ENCODE measurements around the gene SLC7A5.
"Not testable (repeated sequence)": the region's sequence is repeated elsewhere in the genome, so short reads cannot be mapped to it uniquely, and the experiment has no call there.

SLC7A5 gene

DNA sequence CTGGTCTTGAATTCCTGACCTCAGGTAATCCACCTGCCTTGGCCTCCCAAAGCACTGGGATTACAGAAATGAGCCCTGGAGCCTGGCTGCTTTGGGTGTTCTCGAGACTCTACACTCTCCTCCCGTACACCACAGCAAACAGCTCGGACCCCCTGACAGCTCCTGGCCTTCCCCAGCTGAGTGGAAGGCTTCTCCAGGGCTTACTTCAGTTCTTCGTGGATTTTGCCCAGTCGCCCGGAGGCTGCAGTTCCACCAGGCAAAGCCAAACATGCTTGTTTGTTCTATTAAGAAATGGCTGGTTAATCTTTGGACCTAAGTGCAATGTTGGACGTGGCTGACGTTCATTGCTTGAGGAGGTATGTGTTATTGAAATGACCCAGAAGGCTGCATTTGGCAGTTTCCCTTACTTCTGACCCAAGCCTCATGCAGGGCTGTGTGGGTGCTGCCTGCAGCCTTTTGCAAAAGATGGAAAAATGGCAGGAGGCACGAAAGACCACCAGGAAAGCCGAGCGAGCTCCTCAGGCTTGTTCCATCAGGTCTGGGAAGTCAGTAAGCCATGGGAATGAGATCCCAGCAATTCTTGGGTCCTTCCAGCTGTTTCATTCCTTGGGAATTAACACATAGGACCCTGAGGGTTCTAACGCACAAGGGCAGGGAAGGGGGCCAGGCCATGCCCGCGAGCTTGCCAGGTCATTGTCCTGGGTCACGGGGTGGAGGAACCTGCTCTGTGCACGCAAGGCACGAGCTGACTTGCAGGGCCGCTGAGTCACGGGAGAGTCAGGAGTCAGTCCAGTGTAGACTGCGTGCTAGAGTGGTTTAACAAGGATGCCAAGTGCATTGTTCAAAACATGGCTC lies 79.6 kb downstream of the SLC7A5 start:
- no peak for DNase-seq

DNA sequence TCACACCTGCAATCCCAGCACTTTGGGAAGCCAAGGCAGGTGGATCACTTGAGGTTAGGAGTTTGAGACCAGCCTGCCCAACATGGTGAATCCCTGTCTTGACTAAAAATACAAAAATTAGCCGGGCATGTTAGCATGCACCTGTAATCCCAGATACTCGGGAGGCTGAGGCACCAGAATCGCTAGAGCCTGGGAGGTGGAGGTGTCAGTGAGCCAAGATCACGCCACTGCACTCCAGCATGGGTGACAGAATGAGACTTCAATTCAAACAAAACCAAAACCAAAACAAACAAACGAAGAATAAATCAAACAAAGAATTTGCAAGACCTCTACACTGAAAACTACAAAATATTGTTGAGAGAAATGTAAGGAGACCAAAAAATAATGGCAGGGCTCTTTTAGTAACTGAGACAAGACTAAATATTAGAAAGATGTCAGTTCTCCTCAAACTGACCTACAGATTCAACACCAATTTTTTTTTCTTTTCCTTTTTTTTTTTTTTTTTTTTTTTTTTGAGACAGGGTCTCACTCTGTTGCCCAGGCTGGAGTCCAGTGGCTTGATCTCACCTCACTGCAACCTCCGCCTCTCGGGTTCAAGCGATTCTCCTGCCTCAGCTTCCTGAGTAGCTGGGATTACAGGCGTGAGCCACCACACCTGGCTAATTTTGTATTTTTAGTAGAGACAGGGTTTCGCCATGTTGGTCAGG lies 80.4 kb downstream of the SLC7A5 start:
- not testable (repeated sequence) for DNase-seq

DNA sequence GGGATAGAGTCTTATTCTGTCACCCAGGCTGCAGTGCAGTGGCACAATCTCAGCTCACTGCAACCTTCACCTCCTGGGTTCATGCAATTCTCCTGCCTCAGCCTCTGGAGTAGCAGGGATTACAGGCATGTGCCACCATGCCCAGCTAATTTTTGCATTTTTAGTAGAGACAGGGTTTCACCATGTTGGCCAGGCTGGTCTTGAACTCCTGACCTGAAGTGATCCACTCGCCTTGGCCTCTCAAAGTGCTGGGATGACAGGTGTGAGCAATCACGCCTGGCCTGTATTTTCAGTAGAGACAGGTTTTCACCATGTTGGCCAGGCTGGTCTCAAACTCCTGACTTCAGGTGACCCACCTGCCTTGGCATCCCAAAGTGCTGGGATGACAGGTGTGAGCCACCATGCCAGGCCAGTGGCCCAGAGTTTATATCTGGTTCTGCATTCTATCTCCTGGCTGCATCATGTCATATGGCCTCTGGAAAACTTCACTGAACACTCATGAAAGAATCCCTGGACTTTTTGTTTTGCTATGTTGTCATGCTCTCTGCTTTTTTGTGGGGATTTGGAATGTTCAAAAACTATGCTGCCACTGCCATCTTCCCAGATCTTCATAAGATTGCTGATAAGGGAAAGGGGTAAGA lies 81.7 kb downstream of the SLC7A5 start:
- DNase-seq, result not testable (repeated sequence)

DNA sequence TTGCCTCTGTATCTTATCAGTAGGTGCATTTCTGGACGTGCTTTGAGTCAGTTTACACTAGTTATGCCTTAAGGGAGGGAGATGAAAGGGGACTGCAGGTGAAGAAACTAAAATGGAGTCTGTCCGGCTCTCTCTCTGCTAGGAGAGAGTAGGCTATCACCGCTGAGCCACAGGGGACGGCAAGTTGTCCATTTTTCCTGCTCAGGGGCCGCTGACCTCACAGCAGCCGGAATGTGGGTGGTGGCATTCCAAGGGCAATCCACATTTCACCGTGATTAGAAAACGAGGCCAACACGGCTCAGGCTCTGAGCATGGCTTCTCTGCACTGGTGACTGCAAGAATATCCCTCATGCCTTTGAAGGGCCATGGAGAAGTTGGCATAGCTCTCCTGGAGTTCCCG lies 84.5 kb downstream of the SLC7A5 start:
- no peak for DNase-seq

DNA sequence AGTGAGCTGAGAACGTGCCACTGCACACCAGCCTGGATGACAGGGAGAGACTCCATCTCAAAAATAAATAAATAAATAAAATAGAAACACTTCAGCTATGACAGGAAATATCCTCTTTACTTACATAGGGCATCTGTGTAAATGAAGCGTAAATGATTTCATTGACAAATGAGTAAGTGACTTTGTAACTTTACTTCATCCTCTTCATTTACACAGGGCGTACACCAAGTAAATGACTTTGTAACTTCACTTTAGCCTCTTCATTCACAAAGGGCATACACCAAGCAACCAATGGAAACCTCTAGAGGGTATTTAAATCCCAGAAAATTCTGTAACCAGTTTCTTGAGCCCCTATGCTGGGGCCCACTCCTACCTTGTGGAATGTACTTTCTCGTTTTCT lies 87.3 kb downstream of the SLC7A5 start:
- no peak for DNase-seq

DNA sequence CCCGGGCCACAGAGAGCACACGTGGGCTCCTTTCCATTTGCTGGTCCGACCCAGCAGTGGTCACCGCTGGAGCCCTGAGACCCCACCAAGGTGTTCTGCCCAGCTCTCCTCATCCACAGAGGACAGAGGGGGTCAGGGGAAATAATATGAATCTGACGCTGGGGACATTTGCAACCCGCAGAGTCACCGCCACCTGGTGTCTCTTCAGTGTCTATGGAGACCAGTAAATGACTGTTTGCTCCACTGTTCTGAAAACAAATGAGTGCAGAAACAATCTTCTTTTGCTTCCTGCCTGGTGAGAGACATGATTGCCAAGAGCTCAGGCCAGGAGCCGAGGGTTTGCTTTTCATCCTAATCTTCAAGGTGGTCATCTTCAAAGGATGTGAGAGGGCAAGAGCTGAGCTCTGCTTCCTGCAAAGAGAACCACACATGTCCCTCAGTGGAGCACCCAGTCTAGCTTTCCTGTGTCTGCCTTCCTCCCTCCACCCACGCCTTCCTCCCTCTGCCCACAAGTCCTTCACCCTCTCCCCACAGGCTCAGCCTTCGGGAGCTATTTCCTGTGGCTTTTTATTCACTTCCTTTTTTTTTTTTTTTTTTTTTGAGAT lies 88.8 kb downstream of the SLC7A5 start:
- peak; percentile 89 for DNase-seq

Data from OCI-M1 (cell line).